ENCODE measurements around the gene GIPC3.
A peak's percentile ranks its signal among the peaks of the same experiment; 100 is the strongest.
"Not testable (repeated sequence)": the region's sequence is repeated elsewhere in the genome, so short reads cannot be mapped to it uniquely, and the experiment has no call there.

The GIPC3 gene

GRCh38 chr19:3620817-3621547 is 35.7 kb downstream of the GIPC3 start:
- no peak for DNase-seq

DNA sequence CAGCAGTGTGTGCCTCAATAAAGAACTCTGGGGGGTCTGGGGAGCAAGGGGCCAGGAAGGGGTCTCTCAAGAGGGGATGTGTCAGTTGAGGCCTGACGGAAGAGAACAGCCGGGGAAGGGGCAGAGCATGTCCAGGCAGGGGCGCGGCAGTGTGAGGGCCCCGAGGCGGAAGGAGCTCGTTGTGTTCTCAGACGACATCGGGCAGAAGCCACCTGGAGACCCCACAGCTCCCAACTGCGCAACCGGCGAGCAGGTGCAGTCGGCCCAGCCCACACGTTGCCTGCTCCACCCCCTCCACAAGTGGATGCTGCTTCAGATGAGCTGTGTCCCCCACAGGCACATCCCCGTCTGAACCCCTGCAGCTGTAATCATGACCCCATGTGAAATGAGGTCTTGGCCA is 36.4 kb downstream of the GIPC3 start:
- no peak for DNase-seq

GRCh38 chr19:3622224-3622623 is 36.9 kb downstream of the GIPC3 start:
- no peak for DNase-seq

DNA sequence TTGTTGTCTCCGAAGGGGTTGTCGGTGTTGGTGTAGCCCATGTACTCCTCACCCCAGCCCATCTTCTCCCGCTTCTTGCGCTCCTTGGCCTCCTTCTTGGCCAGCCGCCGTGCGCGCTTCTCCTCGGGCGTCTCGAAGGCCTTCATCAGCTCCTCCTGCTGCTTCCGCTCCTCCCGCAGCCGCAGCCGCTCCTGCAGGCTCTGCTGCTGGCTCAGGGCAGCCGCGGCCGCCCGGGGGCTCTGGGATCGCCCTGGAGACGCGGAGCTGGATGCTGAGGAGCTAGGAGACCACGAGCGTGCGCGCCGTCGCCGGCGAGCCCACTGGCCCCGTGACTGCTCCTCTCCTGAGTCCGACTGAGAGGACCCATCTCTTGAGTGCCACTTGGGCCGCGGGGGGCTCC is 38.4 kb downstream of the GIPC3 start:
- DNase-seq = no peak

- DNase-seq = no peak
These were observed 40.8 kb downstream of the GIPC3 start for GRCh38 chr19:3625996-3626472.

- DNase-seq = peak; percentile 99
These were observed 41.4 kb downstream of the GIPC3 start, which contains the start of gene CACTIN for GRCh38 chr19:3626473-3627350. TSS of gene CACTIN (minus strand) at chr19:3626790. CDS start at chr19:3626762, 28 bp downstream.

DNA sequence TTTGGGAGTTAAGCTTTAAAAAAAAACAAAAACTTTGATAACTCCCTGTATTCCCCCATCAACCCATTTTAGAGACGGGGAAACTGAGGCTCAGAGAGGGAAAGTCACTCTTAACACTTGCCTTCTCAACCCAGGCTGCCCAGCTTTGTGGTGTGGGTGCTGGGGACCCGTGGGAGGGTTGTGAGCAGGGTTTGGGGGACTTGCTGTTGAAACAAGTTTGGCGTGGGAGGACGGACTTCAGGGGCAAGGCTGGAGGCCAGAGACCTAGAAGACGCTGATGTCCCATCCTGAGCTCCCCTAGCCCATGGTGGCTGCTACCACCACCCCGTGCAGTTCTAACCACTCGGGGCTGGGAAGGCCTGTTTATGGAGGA is 42.1 kb downstream of the GIPC3 start:
- no peak for DNase-seq

- not testable (repeated sequence) for DNase-seq
These were observed 43.5 kb downstream of the GIPC3 start for GRCh38 chr19:3628766-3629165.

GRCh38 chr19:3631053-3631861 is 46.0 kb downstream of the GIPC3 start:
- no peak for DNase-seq

GRCh38 chr19:3632098-3632497 is 46.8 kb downstream of the GIPC3 start:
- no peak for DNase-seq

- no peak for DNase-seq
These were observed 47.7 kb downstream of the GIPC3 start for GRCh38 chr19:3632739-3633558.

- DNase-seq = no peak
These were observed 48.3 kb downstream of the GIPC3 start for GRCh38 chr19:3633559-3633988.

- no peak for DNase-seq
These were observed 49.3 kb downstream of the GIPC3 start for GRCh38 chr19:3634496-3635045.

DNA sequence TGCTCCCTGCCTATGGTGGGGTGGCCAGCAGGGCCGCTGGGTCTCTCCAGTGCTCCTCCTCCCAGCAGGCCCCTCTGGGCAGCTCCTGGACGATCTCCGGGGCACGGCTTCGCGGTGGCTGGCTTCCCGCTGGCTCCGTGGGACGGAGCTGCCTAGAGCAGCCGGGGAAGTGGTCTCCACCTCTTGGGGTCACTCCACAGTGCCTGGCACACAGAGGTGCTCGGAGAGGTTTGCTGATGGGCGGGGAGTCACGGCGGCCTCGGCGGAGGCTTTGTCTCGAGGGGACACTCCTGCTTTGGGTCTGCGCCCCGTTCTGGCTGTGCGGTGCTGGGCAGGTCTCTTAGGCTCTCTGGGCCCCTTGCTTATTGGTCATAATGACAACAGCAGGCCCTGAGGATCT is 51.2 kb downstream of the GIPC3 start:
- no peak for DNase-seq

GRCh38 chr19:3636962-3637361 is 51.7 kb downstream of the GIPC3 start:
- no peak for DNase-seq

GRCh38 chr19:3637621-3638020 is 52.3 kb downstream of the GIPC3 start:
- no peak for DNase-seq

GRCh38 chr19:3638208-3639193 is 53.2 kb downstream of the GIPC3 start:
- no peak for DNase-seq

GRCh38 chr19:3639479-3639878 is 54.2 kb downstream of the GIPC3 start:
- DNase-seq = no peak

GRCh38 chr19:3641515-3642269 is 56.4 kb downstream of the GIPC3 start:
- no peak for DNase-seq

- no peak for DNase-seq
These were observed 57.0 kb downstream of the GIPC3 start for GRCh38 chr19:3642296-3642695.
